A549 (cell line): ENCODE measurements around the gene NDUFC2. TPM values are rescaled to one million over a fixed set of nuclear protein-coding genes. Genes with fewer than 3 reads are reported as not detected.
"Not testable (repeated sequence)": the region's sequence is repeated elsewhere in the genome, so short reads cannot be mapped to it uniquely, and the experiment has no call there.

Source experiments
- ATAC-seq, 2 experiments: fragments of 200-7000 bp in 1 of 2; fragments of >200 bp in 1 of 2; cut with Nextera tagmentation in 1 of 2; cut with Tn5 transposase in 1 of 2; 3 replicates each; pipeline versions ENCODE4 v1.8.0 to v1.9.1; 2018 to 2020; ENCODE audit warnings: mild to moderate bottlenecking in 1 of 2, moderate library complexity in 1 of 2
- CTCF ChIA-PET: fragments of 300-600 bp; sonication (Branson Sonifier 250); formaldehyde crosslinking; extraction: SDS; loops from one replicate; lab custom pipeline; 2021; ENCODE audit warnings: antibody characterized with exemption, inconsistent platforms; lab: Yijun Ruan, JAX
- POLR2A ChIA-PET: fragments of 350-600 bp; formaldehyde crosslinking; extraction: SDS; loops from one replicate; lab custom pipeline; 2021; ENCODE audit warnings: antibody characterized with exemption, inconsistent platforms; lab: Yijun Ruan, JAX
- DNase-seq, 2 experiments: peaks; one replicate each; pipeline versions ENCODE4 v3.0.0 to v3.0.0-alpha.2; 2011 to 2016; ENCODE audit warnings: low read depth in 1 of 2, low spot score in 1 of 2
- FAIRE-seq: peaks from 2 replicates; lab custom pipeline; 2011; peaks lifted over from hg19 to GRCh38; lab: Jason Lieb, UNC
- H3K27ac ChIP-seq, 2 experiments: fragments of >200 bp; sonication (Bioruptor Twin); formaldehyde crosslinking; 3 replicates each; pipeline ENCODE4 v1.5.1; 2016 to 2017
- H3K4me1 ChIP-seq: fragments of >200 bp; sonication (Bioruptor Twin); formaldehyde crosslinking; 3 replicates; pipeline ENCODE4 v1.6.1; 2016
- H3K4me2 ChIP-seq: fragments of >200 bp; sonication (Bioruptor Twin); formaldehyde crosslinking; 3 replicates; pipeline ENCODE4 v1.6.1; 2016
- H3K4me3 ChIP-seq: fragments of >200 bp; sonication (Bioruptor Twin); formaldehyde crosslinking; 3 replicates; pipeline ENCODE4 v1.5.1; 2016
- H3K9me3 ChIP-seq: fragments of >200 bp; sonication (Bioruptor Twin); formaldehyde crosslinking; 3 replicates; pipeline ENCODE4 v1.6.1; 2016
- BHLHE40 ChIP-seq: IDR thresholded peaks from 2 replicates; pipeline ENCODE4 v1.6.1; 2012; ENCODE audit warnings: low read depth, low read length, inconsistent platforms
- CBX2 ChIP-seq: fragments of 200-600 bp; sonication (generic); IDR thresholded peaks from 2 replicates; pipeline ENCODE4 v1.6.1; 2016; ENCODE audit warnings: low read depth, mild to moderate bottlenecking, borderline replicate concordance
- CHD4 ChIP-seq: fragments of 200-600 bp; sonication (generic); IDR thresholded peaks from 2 replicates; pipeline ENCODE4 v1.6.1; 2016; ENCODE audit warnings: antibody characterized with exemption, mild to moderate bottlenecking, borderline replicate concordance
- ELK1 ChIP-seq: fragments of 150-350 bp; IDR thresholded peaks from 2 replicates; pipeline ENCODE4 v1.6.1; 2014; ENCODE audit warnings: low read depth, mild to moderate bottlenecking, low read length
- FOXS1 ChIP-seq: fragments of 250-450 bp; sonication (Bioruptor Pico); IDR thresholded peaks from 2 replicates; pipeline ENCODE4 v1.5.0; 2020; ENCODE audit warnings: mild to moderate bottlenecking, moderate library complexity
- HDAC2 ChIP-seq: fragments of 200-600 bp; sonication (generic); IDR thresholded peaks from 2 replicates; pipeline ENCODE4 v1.6.1; 2016
- HEYL ChIP-seq: fragments of 250-450 bp; sonication (Bioruptor Pico); IDR thresholded peaks from 2 replicates; pipeline ENCODE4 v1.8.0; 2021; ENCODE audit warnings: mild to moderate bottlenecking, moderate library complexity
- HOXA7 ChIP-seq: fragments of 250-450 bp; sonication (Bioruptor Pico); IDR thresholded peaks from 2 replicates; pipeline ENCODE4 v1.5.0; 2020; ENCODE audit warnings: mild to moderate bottlenecking, moderate library complexity
- KDM1A ChIP-seq: fragments of 200-600 bp; sonication (generic); IDR thresholded peaks from 2 replicates; pipeline ENCODE4 v1.6.1; 2016; ENCODE audit warnings: low read depth, mild to moderate bottlenecking
- MAFK ChIP-seq: fragments of 450-650 bp; IDR thresholded peaks from 2 replicates; pipeline ENCODE4 v1.6.1; 2014; ENCODE audit not compliant: partially characterized antibody
- MAX ChIP-seq: IDR thresholded peaks from 2 replicates; pipeline ENCODE4 v1.6.1; 2012
- MYC ChIP-seq: IDR thresholded peaks from 2 replicates; pipeline ENCODE4 v1.6.1; 2012; ENCODE audit warnings: mild to moderate bottlenecking, inconsistent platforms, low read length, improper control_type of control experiment, borderline replicate concordance
- NPAS2 ChIP-seq: fragments of 250-450 bp; sonication (Bioruptor Pico); IDR thresholded peaks from 2 replicates; pipeline ENCODE4 v1.8.0; 2022; ENCODE audit warnings: mild to moderate bottlenecking, moderate library complexity, borderline replicate concordance
- NR3C1 ChIP-seq: fragments of >200 bp; sonication (Bioruptor Twin); formaldehyde crosslinking; IDR thresholded peaks from 3 replicates; pipeline ENCODE4 v1.6.1; 2017
- PBX3 ChIP-seq: IDR thresholded peaks from 2 replicates; pipeline ENCODE4 v1.6.1; 2012
- RAD21 ChIP-seq, 2 experiments: fragments of >200 bp in 1 of 2; sonication (Bioruptor Twin) in 1 of 2; formaldehyde crosslinking in 1 of 2; IDR thresholded peaks in 1 of 2; conservative IDR thresholded peaks in 1 of 2; 2 replicates in 1 of 2; 3 replicates in 1 of 2; pipeline ENCODE4 v1.6.1; 2012 to 2018; ENCODE audit warnings: inconsistent platforms in 1 of 2
- SMC3 ChIP-seq: fragments of >200 bp; sonication (Bioruptor Twin); formaldehyde crosslinking; IDR thresholded peaks from 3 replicates; pipeline ENCODE4 v1.6.1; 2018; ENCODE audit warnings: inconsistent platforms
- TFCP2L1 ChIP-seq: fragments of 250-450 bp; sonication (Bioruptor Pico); IDR thresholded peaks from 2 replicates; pipeline ENCODE4 v1.5.0; 2021; ENCODE audit warnings: mild to moderate bottlenecking
- TP53 ChIP-seq: fragments of 250-450 bp; sonication (Bioruptor Pico); IDR thresholded peaks from 2 replicates; pipeline ENCODE4 v1.5.0; 2021; ENCODE audit warnings: mild to moderate bottlenecking, moderate library complexity
- ZSCAN20 ChIP-seq: fragments of 250-450 bp; sonication (Bioruptor Pico); IDR thresholded peaks from 2 replicates; pipeline ENCODE4 v1.8.0; 2022; ENCODE audit warnings: mild to moderate bottlenecking, moderate library complexity
- WGBS: methylation state at CpG from one replicate; pipeline ENCODE4 v1.1.6; 2017; ENCODE audit errors: missing lambda C conversion rate; 5-methylcytosine and 5-hydroxymethylcytosine counted together
- polyA plus RNA-seq, 4 experiments: library from polyadenylated mRNA; depleted of rRNA in 3 of 4; stranded (reverse); fragments of >200 nt; fragmentation: RNase III in 1 of 4; extraction: RNeasy Plus Mini Kit Qiagen cat#74134 plus additional on column Dnase treatment in 1 of 4; gene quantifications; 2 replicates in 3 of 4; 3 replicates in 1 of 4; pipeline ENCODE4 v1.2.3, GENCODE V29; 2011 to 2017

Gene NDUFC2
- polyA plus RNA-seq, 2 of the 4 experiments (the other 2 are of a cell fraction) = 148 to 277 TPM

- H3K4me2 ChIP-seq = no peak overlapping the region
- 59% methylated on average over 4 of the region's 4 CpGs for WGBS
- ATAC-seq = peak; percentile 34 to 40; a peak in 3 of 6 replicates
- no peak overlapping the region for H3K4me3 ChIP-seq
- ChIA-PET POLR2A (no interaction called here), CTCF (interaction anchor here (3.6 kb wide), 1 partner anchor 15 kb away, joined by 19 read pairs; no protein-coding TSS in a partner anchor)
- DNase-seq = no peak
- no peak overlapping the region for H3K27ac ChIP-seq
- FAIRE-seq = no peak
- TF ChIP-seq TFCP2L1 (CRISPR knock-in tag) = no peak
- H3K4me1 ChIP-seq = no peaks in the 10 kb centered on the region
- H3K9me3 ChIP-seq = no peaks in the 10 kb centered on the region
Measured at GRCh38 chr11:78061088-78061920, 18.4 kb downstream of the NDUFC2 start.

- FAIRE-seq = no peak
- CTCF ChIA-PET = interaction anchor here (3.6 kb wide), 1 partner anchor 14 kb away, joined by 19 read pairs; no protein-coding TSS in a partner anchor
- H3K27ac ChIP-seq = no peak overlapping the region
- H3K9me3 ChIP-seq = no peaks in the 10 kb centered on the region
- 91% methylated on average over 8 of the region's 8 CpGs for WGBS
- no peak for ATAC-seq
- no peaks in the 10 kb centered on the region for H3K4me1 ChIP-seq
- no peak overlapping the region for H3K4me2 ChIP-seq
- no peak for DNase-seq
- POLR2A ChIA-PET = no interaction called here
- no peak overlapping the region for H3K4me3 ChIP-seq
- TF ChIP-seq RAD21 (conservative IDR thresholded peaks at IDR 0.05 in 1 of 2, IDR thresholded peaks at IDR 0.05 in 1 of 2) = no peak
- TF ChIP-seq NPAS2 = no peak
- TF ChIP-seq HEYL (CRISPR knock-in tag) = no peak
- TF ChIP-seq MAFK = no peak
- no peak for TF ChIP-seq MYC
- no peak for TF ChIP-seq CBX2
- no peak for TF ChIP-seq KDM1A
- TF ChIP-seq BHLHE40 = no peak
- TF ChIP-seq SMC3 = no peak
- no peak for TF ChIP-seq TP53 (CRISPR knock-in tag)
- TF ChIP-seq NR3C1 = no peak
- TF ChIP-seq CHD4 = no peak
- TF ChIP-seq FOXS1 (CRISPR knock-in tag) = no peak
Measured at GRCh38 chr11:78060533-78060932, 19.1 kb downstream of the NDUFC2 start.

- not testable (repeated sequence) for FAIRE-seq
Measured at GRCh38 chr11:78059749-78060328, 19.8 kb downstream of the NDUFC2 start.

GRCh38 chr11:78057462-78058055 lies 22.1 kb downstream of the NDUFC2 start:
- no peak overlapping the region for H3K27ac ChIP-seq
- DNase-seq (no peak), FAIRE-seq (no peak), ATAC-seq (no peak; a peak in 1 of 6 replicates)
- WGBS = 74% methylated on average over 10 of the region's 10 CpGs
- H3K4me3 ChIP-seq = no peak overlapping the region
- H3K4me1 ChIP-seq = no peaks in the 10 kb centered on the region
- ChIA-PET CTCF (interaction anchor here (0.6 to 1.0 kb wide), 3 partner anchors 10 to 791 kb away, joined by 3 to 5 read pairs (median 3); no protein-coding TSS in a partner anchor), POLR2A (no interaction called here)
- H3K9me3 ChIP-seq = no peaks in the 10 kb centered on the region
- no peak overlapping the region for H3K4me2 ChIP-seq
- TF ChIP-seq MAX (no peak), NR3C1 (no peak), TP53 (CRISPR knock-in tag) (no peak), HEYL (CRISPR knock-in tag) (no peak), ZSCAN20 (no peak), HDAC2 (no peak), RAD21 (conservative IDR thresholded peaks at IDR 0.05 in 1 of 2, IDR thresholded peaks at IDR 0.05 in 1 of 2) (no peak), ELK1 (no peak), PBX3 (no peak), CBX2 (no peak), NPAS2 (no peak), HOXA7 (CRISPR knock-in tag) (no peak)

More at GRCh38 chr11:78059749-78060328, 19.8 kb downstream of the NDUFC2 start:
- POLR2A ChIA-PET, H3K4me3 ChIP-seq, H3K4me1 ChIP-seq, H3K27ac ChIP-seq, H3K4me2 ChIP-seq, H3K9me3 ChIP-seq, ATAC-seq, DNase-seq: not testable (repeated sequence)
- WGBS = 94% methylated on average over 9 of the region's 9 CpGs
- CTCF ChIA-PET = interaction anchor here (1.3 kb wide), 1 partner anchor 14 kb away, joined by 4 read pairs; no protein-coding TSS in a partner anchor
